NCI-H774 (cell line): ENCODE data around the gene PPL.

Source experiments
- DNase-seq: peaks from one replicate; lab custom pipeline; 2025; lab: John Stamatoyannopoulos, UW

The PPL gene

GRCh38 chr16:4884972-4885874 is 51.7 kb downstream of the PPL start:
- DNase-seq = no peak

- no peak for DNase-seq
Observed at GRCh38 chr16:4884209-4884608, 52.7 kb downstream of the PPL start.

DNA sequence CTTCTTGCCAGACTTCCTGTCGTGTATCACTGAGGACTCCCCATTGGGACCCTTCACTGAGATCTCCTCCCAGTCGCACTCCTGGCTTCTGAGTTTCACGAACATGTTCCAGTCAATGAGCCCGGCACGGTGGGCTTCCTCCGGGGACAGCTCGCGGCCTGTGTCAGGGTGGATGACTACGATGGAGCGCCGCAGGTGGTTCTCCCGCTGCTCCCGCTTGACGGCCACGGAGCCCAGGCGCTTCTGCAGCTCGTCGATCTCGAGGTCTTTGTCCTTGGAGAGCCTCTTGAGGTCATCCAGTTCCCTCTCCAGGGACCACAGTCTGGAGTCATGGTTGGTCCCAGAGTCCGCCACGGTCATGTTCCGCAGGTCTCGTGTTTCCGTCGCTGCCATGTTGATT is 53.4 kb downstream of the PPL start:
- no peak for DNase-seq

DNA sequence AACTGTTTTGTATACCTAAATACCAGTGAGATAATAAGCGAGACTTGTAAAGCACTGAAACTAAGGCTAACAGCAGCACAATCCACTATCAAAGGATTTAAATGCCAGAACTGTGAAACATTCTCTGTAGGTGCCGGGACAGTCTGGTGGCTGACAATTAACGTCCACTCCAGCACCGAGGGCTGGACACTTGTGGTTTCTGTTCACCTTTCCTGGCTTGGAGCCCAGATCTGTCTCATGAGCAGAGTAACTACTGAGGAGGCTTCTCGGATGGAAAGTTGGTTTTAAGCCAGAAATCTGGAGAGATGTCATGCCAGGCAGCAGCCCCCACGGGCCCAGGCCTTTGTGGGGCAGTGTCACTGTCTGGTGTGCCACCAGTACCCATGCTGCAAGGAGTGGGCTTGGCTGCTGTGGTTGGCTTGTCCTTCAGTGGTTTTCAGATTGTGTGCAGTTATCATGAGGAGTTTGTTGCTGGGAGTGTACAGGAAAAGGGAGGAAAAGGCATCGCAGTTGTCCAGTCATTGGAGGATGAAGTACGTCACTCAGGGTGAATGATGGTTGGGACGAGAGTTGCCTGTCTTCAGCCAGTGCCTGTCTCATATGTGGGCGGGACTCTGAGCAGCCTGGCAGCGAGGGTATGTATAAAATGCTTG is 54.2 kb downstream of the PPL start:
- DNase-seq = no peak

DNA sequence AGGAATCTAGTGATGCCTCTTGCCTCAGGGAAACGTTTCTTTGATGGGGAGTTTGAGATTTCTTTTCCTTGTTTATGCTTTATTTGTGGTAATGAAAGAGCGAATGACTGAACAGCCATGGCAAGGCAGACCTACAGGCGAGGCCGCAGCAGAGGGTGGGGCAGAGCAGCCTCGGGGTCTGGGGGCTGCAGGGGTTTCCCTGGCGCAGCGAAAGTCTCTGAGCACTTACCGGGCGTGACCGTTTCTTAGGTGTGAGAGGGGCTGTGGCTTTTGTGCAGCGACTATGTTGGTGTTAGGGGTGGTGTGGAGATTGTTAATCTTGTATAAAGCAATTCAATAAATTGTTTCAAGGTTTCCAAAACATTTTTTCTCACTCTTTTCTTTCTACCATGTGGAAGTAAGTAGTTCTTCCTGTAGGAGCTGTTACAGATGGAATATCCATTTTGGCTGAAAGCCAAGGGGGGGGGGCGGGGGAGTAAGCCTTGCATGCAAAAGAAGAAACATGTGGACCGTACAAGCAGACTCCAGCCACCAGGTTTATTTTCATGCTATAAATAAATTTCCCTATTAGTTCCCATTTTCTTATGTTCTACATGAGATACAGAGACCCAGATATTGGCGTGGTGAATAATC is 54.8 kb downstream of the PPL start:
- no peak for DNase-seq

- DNase-seq = no peak
Observed at GRCh38 chr16:4880006-4880580, 56.9 kb downstream of the PPL start.

GRCh38 chr16:4879049-4879448 is 57.9 kb downstream of the PPL start:
- DNase-seq = no peak

GRCh38 chr16:4877380-4877685 is 59.6 kb downstream of the PPL start:
- no peak for DNase-seq

- no peak for DNase-seq
Observed at GRCh38 chr16:4876646-4877379, 60.1 kb downstream of the PPL start.

DNA sequence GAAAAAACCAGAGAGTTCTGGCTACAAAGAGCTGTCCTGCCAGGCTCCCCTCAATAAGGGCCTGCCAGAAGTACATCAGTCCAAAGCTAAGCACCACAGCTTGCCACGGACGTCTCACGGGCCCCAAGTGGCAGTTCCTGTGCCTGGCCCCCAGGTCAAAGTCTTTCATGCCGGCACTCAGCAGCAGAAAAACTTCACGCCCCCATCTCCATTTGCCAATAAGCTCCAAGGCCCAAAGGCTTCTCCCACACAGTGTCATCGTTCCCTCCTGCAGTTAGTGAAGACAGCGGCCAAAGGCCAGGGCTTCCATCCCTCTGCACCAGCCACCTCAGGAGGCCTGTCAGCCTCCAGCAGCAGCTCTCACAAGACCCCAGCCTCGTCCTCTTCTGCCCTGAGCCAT is 62.3 kb downstream of the PPL start:
- DNase-seq = no peak

DNA sequence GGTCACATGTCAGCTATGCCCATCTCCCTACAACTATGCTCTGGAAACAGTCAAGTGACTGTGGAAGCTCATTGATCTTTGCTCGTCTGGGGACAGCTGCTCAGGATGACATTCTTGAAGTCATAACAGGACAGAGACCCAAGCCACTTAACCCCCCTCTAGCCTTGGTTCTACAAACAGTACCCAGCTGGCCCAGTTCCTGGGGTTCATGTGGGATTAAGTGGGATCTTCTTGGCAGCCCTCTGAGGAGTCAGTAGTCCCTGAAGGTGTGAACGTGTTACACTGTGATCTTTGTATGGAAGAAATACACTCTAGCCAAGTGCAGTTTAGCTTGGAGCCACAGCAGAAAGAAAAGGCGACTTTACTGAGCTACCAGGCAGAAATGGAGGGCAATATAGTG is 63.9 kb downstream of the PPL start:
- DNase-seq = no peak

DNA sequence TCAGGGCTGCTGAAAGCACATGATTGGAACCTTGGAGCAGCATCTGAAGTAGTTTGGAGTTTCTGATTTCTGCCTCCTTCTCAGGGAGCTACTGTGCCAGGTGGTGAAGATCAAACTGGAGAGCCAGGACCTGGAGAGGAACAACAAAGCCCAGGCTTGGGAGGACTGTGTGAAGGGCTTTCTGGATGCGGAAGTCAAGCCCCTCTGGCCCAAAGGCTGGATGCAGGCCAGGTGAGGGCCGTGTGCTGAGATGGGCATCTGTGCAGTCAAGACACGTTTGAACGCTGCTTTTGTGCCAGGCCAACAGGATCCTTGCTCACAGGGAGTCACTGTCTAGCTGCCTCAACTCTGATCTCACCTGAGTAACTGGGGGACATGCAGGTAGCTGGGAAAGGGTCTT is 65.9 kb downstream of the PPL start:
- no peak for DNase-seq

GRCh38 chr16:4870138-4870671 is 66.7 kb downstream of the PPL start:
- no peak for DNase-seq

DNA sequence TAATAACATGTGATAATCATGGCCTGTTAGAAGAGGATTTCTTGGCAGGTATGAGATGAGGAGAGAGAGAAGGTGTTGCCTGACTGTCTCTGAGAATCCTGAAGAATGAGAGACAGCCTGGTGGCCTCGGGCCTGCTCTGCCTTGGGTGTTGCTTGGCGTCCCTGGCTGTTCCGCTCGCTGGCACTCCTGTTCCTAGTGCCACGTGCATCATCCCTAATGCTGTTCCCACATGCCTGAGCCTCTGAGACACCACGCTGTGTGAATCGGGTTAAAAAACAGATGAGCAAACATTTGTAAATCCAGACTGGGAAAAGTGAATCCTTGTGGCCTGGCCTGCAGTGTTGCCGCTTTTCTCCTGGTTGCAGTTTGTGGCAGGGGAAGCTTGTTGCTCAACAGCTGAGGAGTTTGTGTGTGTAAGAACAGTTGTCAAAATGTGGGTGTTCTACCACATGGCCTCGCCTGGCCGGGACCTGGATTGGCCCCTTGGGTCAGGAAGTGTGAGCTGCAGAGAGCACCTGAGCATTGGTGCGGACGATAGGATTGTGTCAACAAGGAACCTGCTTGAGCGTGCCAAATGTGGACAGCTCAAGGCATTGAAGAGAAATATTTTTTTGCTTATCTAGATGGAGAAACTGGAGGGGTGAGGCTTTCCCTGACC is 67.7 kb downstream of the PPL start:
- DNase-seq = no peak

DNA sequence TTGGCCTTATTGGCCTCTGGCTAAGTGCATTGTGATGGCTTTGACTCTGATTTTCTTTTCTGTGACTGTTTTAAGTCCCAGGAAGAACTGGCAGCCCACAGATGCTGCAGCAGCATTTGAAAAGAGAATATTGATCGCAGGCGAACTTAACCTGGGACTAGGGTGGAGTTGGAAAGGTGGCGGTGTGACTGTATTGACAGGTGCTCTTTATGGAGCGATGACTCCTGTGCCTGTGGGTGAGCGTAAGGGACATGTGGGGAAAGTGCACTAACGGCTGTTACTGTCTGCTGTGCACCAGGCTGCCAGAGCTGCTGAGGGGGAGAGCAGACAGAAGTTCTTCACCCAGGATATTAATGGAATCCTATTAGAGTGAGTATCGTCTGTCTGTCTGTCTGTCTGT is 68.4 kb downstream of the PPL start:
- no peak for DNase-seq

DNA sequence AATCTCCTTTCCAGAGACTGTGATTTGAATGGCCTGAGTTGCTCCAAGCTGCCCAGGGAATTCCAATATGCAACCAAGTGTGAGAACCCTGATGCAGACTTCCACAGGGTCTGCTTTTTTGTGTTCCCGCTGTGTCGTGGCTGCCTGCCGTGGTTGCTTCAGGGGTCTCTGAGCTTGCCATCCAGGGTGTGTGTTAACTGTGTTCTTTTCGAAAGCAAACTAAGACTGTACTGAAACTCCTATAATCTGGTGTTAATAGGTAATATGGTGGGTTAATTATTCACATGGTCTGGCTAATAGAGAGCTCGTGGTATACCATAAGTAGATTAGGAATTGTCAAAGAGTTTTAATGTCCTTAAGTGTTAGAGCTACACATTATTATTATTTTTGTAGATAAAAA is 68.9 kb downstream of the PPL start:
- DNase-seq = no peak

DNA sequence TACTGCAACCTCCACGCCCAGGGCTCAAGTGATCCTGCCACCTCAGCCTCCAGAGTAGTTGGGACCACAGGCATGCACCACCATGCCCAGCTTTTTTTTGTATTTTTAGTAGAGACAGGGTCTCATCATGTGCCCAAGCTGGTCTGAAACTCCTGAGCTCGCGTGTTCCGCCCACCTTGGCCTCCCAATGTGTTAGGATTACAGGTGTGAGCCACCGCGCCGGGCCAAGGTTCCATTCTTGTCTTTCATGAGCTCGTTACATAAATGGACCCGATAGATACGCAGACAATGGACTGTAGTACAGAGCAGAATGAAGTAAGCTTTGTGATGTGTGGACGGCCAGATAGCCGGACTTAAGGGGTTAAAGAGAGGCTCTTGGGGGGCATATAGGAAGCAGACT is 70.4 kb downstream of the PPL start:
- DNase-seq = no peak

GRCh38 chr16:4865231-4865860 is 71.6 kb downstream of the PPL start:
- no peak for DNase-seq

DNA sequence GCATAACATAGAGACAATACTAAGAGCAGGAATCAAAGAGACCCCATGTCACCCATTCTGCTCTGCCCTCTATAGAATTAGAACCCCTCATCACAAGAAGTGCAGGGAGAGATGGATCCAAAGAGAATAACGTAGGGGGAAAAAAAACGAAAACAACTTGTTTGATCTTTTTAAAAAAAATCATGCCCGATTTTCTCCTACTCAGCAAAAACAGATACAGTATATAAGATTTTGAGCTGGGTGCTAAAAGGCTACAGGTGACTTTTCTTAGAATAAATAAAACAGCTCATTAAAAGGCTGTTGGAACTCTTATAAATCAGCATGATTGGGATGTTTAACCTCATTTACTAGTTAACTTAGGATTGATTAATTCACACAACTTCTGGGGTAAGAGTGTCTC is 72.2 kb downstream of the PPL start:
- DNase-seq = no peak

GRCh38 chr16:4862639-4863038 is 74.3 kb downstream of the PPL start:
- no peak for DNase-seq

GRCh38 chr16:4860727-4861342 is 76.1 kb downstream of the PPL start:
- DNase-seq = no peak
